ENCODE results near the gene MALT1. TPM values are rescaled to one million over a fixed set of nuclear protein-coding genes. Genes with fewer than 3 reads are reported as not detected.

The MALT1 gene
- 10 to 100 TPM in 7 of 9 donors, 1 to 10 TPM in 2; 9.3 to 18.3 (median 10.4) TPM for total RNA-seq
- polyA plus RNA-seq, result 1 to 10 TPM; 5.4 to 6.4 TPM
- long read RNA-seq, donor 1, full-length matches to known transcripts, result 12 of 24 reads
- long read RNA-seq, donor 1, partial matches to known transcripts, result 1 of 24 reads
- long read RNA-seq, donor 1, other reads (novel, unspliced or antisense), result 11 of 24 reads
- long read RNA-seq, donor 2, result 0 reads
- long read RNA-seq, donor 3, full-length matches to known transcripts, result 11 of 20 reads
- long read RNA-seq, donor 3, partial matches to known transcripts, result 1 of 20 reads
- long read RNA-seq, donor 3, other reads (novel, unspliced or antisense), result 8 of 20 reads

DNA sequence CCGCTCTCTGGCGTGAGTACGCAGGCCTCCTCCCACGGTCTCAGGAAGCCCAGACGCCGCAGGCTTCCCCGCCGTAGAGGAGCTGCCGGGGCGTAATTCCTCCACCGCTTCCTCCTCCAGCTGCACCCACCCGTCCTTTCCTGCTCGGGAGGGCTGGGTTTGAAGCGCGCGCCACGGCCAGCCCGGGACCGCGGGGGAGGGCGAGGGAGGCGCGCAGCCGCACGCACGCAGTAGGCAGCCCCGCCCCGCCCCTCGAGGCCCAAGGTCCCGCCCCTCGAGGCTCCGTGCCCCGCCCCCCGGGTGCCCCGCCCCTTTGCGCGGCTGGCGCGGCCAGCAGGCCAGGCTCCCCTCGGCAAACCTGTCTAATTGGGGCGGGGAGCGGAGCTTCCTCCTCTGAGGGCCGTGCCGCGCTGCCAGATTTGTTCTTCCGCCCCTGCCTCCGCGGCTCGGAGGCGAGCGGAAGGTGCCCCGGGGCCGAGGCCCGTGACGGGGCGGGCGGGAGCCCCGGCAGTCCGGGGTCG is at the start of gene MALT1:
Gene MALT1, plus strand, starts transcription at position 355 of the 521 bp plus-strand sequence. CDS start 179 bp downstream, outside the sequence.
- no peaks in the 10 kb centered on the region for H3K9me3 ChIP-seq
- H3K36me3 ChIP-seq, result no peaks in the 10 kb centered on the region
- H3K27me3 ChIP-seq, result no peaks in the 10 kb centered on the region
- intact Hi-C loops (cut with DNase I), result loop anchor here in 6 of 10 donors (5.0 to 10.0 kb wide), 7 partner anchors 39 to 144 kb away; no protein-coding TSS in a partner anchor
- 0 to 1% (median 0%) methylated on average over 1 to 60 of the region's 60 CpGs for WGBS, 4 donors
- peaks cover 0 to 43% (median 14%) of the 10 kb centered on the region in 12 donors for H3K4me1 ChIP-seq
- peak; percentile 97 to 98 (median 98) for ATAC-seq
- DNase-seq, result peak; percentile 94 to 98 (median 94)
- peak within 1 kb of the TSS; percentile 60 to 97 (median 78) for H3K4me3 ChIP-seq
- TF ChIP-seq POLR2A (IDR thresholded peaks at IDR 0.05) (peak; percentile 31 to 96), CTCF (IDR thresholded peaks at IDR 0.05) (no peak)
- H3K27ac ChIP-seq, result peak within 1 kb of the TSS; percentile 84 to 98 (median 94)

DNA sequence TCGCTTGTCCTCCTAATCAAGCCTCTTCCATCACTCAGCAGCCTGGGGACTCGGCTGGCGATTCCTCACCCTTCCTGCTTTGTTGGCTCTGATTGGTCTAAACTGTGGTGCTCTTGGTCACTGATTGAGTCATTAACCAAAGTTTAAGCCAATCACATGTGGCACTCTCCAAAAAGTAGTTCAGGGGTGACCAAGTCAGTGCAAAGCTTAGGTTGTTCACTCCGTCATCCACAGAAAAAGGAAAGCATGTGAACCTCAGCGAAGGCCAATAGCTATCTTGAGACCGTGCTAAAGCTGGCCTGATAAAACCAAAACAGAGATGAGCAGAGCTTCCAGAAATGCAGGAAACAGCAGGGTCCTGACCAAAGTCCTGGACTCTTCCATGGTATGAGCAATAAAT is 47.3 kb upstream of the MALT1 start:
- intact Hi-C loops (cut with DNase I), result loop anchor here in 2 of 10 donors (10.0 kb wide), 2 partner anchors 79 to 89 kb away; no protein-coding TSS in a partner anchor
- peak in 3 of 5 donors; percentile 40 to 56 (median 50) for DNase-seq
- H3K9me3 ChIP-seq, result no peaks in the 10 kb centered on the region

GRCh38 chr18:58625839-58626238 is 45.4 kb upstream of the MALT1 start:
- H3K27ac ChIP-seq, result peak overlapping the region in 11 of 12 donors; percentile 24 to 92 (median 83)
- no peaks in the 10 kb centered on the region for H3K36me3 ChIP-seq
- WGBS, 4 donors, result 54 to 78% (median 63%) methylated on average over 10 of the region's 10 CpGs
- no peaks in the 10 kb centered on the region for H3K9me3 ChIP-seq
- TF ChIP-seq POLR2A (IDR thresholded peaks at IDR 0.05) (no peak), CTCF (IDR thresholded peaks at IDR 0.05) (no peak)
- no peak for ATAC-seq
- intact Hi-C loops (cut with DNase I), result loop anchor here in 4 of 10 donors (5.0 to 10.0 kb wide), 4 partner anchors 34 to 91 kb away; no protein-coding TSS in a partner anchor
- H3K4me1 ChIP-seq, result peaks cover 0 to 29% (median 4%) of the 10 kb centered on the region in 12 donors
- no peaks in the 10 kb centered on the region for H3K27me3 ChIP-seq
- peak overlapping the region in 10 of 12 donors; percentile 0 to 54 (median 48) for H3K4me3 ChIP-seq
- DNase-seq, result no peak

More for the DNA sequence above, 47.3 kb upstream of the MALT1 start:
- Histone ChIP-seq H3K36me3 (no peaks in the 10 kb centered on the region), H3K4me1 (peaks cover 0 to 25% (median 7%) of the 10 kb centered on the region in 12 donors), H3K4me3 (no peak overlapping the region), H3K27ac (peak overlapping the region in 11 of 12 donors; percentile 60 to 92 (median 83)), H3K27me3 (no peaks in the 10 kb centered on the region)
- peak; percentile 67 to 81 (median 72) for ATAC-seq
- 42 to 58% (median 55%) methylated on average over 6 of the region's 6 CpGs for WGBS, 4 donors
- no peak for TF ChIP-seq CTCF (IDR thresholded peaks at IDR 0.05)
- TF ChIP-seq POLR2A (IDR thresholded peaks at IDR 0.05), result no peak

DNA sequence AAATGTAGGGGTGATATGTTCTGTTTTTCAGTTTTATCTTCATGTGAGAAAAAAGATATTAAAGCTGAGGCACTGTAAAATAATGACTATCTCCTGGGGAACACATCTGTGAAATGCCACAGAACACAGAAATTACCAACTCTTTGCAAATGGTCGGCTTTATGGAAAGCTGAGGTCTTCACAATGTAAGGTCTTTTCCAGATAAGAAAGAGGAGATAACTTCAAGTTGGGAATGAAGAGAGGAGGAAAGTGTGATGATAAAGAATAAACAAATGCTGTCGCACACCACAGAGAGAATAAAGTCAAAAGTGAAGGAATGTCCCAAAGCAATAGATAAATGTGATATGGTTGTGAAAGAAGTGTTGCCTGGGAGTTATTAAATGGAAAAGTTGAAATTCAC is 41.2 kb upstream of the MALT1 start:
- DNase-seq (no peak), ATAC-seq (no peak)
- peak overlapping the region in 11 of 12 donors; percentile 6 to 90 (median 83) for H3K27ac ChIP-seq
- no peaks in the 10 kb centered on the region for H3K9me3 ChIP-seq
- no peak overlapping the region for H3K4me3 ChIP-seq
- intact Hi-C loops (cut with DNase I), result loop anchor here in 2 of 10 donors (5.0 kb wide), 2 partner anchors 37 to 42 kb away; partner anchors contain the start of gene MALT1 (in 1 of the 2)
- H3K36me3 ChIP-seq, result no peaks in the 10 kb centered on the region
- no peak for TF ChIP-seq CTCF (IDR thresholded peaks at IDR 0.05)
- TF ChIP-seq POLR2A (IDR thresholded peaks at IDR 0.05), result no peak
- 47 to 59% (median 56%) methylated on average over 2 of the region's 2 CpGs for WGBS, 4 donors
- peaks cover 0 to 19% (median 0%) of the 10 kb centered on the region in 12 donors for H3K4me1 ChIP-seq
- H3K27me3 ChIP-seq, result no peaks in the 10 kb centered on the region
